Upper lobe of left lung (tissue), 4 donors: Measurements from ENCODE around the gene CTSZ.

Source experiments
- POLR2A ChIP-seq, 4 donors: fragments of 450-650 bp; IDR thresholded peaks; one replicate each; pipeline ENCODE4 v1.5.1; 2016 to 2017; ENCODE audit warnings: antibody characterized with exemption in 4 of 4, mild to moderate bottlenecking in 2 of 4
- TF ChIP-seq, protein P1 (sequence below), 6 experiments: fragments of 450-650 bp in 4 of 6; fragments of 200-600 bp in 2 of 6; sonication (generic) in 2 of 6; IDR thresholded peaks; one replicate each; pipeline ENCODE4 v1.5.1; 2016 to 2019; ENCODE audit warnings: antibody characterized with exemption in 6 of 6

DNA sequence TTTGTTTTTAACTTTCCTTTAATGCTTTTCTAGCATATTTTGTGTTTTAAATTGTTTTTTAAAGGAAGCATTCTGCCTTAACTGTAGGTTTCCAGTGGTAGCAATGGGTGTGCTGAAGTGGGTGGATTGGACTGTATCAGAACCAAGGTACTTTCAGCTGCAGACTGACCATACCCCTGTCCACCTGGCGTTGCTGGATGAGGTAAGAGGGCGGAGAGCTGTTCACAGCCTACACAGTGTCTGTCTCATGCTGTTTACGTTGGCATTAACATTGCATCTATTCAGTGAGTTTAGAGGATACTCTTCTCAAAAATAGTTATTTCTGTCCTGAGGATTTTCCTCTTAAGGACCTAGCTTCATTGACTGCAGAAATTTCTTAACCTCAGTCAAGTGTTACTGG lies 14.1 kb downstream of the CTSZ start:
- TF ChIP-seq, protein P1, sequence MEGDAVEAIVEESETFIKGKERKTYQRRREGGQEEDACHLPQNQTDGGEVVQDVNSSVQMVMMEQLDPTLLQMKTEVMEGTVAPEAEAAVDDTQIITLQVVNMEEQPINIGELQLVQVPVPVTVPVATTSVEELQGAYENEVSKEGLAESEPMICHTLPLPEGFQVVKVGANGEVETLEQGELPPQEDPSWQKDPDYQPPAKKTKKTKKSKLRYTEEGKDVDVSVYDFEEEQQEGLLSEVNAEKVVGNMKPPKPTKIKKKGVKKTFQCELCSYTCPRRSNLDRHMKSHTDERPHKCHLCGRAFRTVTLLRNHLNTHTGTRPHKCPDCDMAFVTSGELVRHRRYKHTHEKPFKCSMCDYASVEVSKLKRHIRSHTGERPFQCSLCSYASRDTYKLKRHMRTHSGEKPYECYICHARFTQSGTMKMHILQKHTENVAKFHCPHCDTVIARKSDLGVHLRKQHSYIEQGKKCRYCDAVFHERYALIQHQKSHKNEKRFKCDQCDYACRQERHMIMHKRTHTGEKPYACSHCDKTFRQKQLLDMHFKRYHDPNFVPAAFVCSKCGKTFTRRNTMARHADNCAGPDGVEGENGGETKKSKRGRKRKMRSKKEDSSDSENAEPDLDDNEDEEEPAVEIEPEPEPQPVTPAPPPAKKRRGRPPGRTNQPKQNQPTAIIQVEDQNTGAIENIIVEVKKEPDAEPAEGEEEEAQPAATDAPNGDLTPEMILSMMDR (IDR thresholded peaks at IDR 0.05), result no peak
- no peak for TF ChIP-seq POLR2A (IDR thresholded peaks at IDR 0.05)
